ENCODE results near the gene DRC7.

The DRC7 gene

GRCh38 chr16:57753448-57754353 lies 59.1 kb downstream of the DRC7 start:
- DNase-seq, result no peak

GRCh38 chr16:57754354-57755060 lies 59.9 kb downstream of the DRC7 start:
- DNase-seq, result no peak

GRCh38 chr16:57755061-57755684 lies 60.6 kb downstream of the DRC7 start:
- no peak for DNase-seq

GRCh38 chr16:57755726-57756423 lies 61.3 kb downstream of the DRC7 start:
- no peak for DNase-seq

GRCh38 chr16:57756424-57757325 lies 62.1 kb downstream of the DRC7 start:
- no peak for DNase-seq

- peak; percentile 94 for DNase-seq
These were observed 62.8 kb downstream of the DRC7 start for GRCh38 chr16:57757326-57757786.

- no peak for DNase-seq
These were observed 63.3 kb downstream of the DRC7 start for GRCh38 chr16:57757883-57758282.

GRCh38 chr16:57758331-57759117 lies 63.9 kb downstream of the DRC7 start:
- DNase-seq, result no peak

- DNase-seq, result no peak
These were observed 64.5 kb downstream of the DRC7 start for GRCh38 chr16:57759131-57759530.

- DNase-seq, result no peak
These were observed 65.1 kb downstream of the DRC7 start for GRCh38 chr16:57759541-57760356.

GRCh38 chr16:57760357-57761160 lies 66.0 kb downstream of the DRC7 start:
- DNase-seq, result no peak

GRCh38 chr16:57761301-57761700 lies 66.7 kb downstream of the DRC7 start:
- no peak for DNase-seq

- no peak for DNase-seq
These were observed 67.4 kb downstream of the DRC7 start for GRCh38 chr16:57761957-57762356.

- DNase-seq, result no peak
These were observed 67.9 kb downstream of the DRC7 start for GRCh38 chr16:57762365-57763040.

GRCh38 chr16:57763285-57764005 lies 68.8 kb downstream of the DRC7 start:
- no peak for DNase-seq

GRCh38 chr16:57764006-57764340 lies 69.4 kb downstream of the DRC7 start:
- no peak for DNase-seq

- DNase-seq, result peak; percentile 44
These were observed 69.9 kb downstream of the DRC7 start for GRCh38 chr16:57764341-57765159.

All from activated CD4-positive, alpha-beta T cell treated with anti-CD3 and anti-CD28 coated beads, Interleukin-2, Interleukin-6, amounts not matched to agents 100 ng/mL and 50 ng/mL, durations not matched to agents 16 hours and 8 hours (primary cell).